GM23338 (cell line): Measurements from ENCODE around the gene TESK2.

ENCODE experiments used
- CREB1 ChIP-seq: fragments of 250-450 bp; sonication (Bioruptor Pico); IDR thresholded peaks from 2 replicates; pipeline ENCODE4 v1.5.0; 2020; ENCODE audit warnings: low read depth, mild to moderate bottlenecking, moderate library complexity
- CTCF ChIP-seq, 2 experiments: fragments of 200-600 bp in 1 of 2; sonication (generic) in 1 of 2; conservative IDR thresholded peaks; 2 replicates each; pipeline versions ENCODE4 v1.5.1 to v1.6.1; 2016 to 2017; ENCODE audit warnings: antibody characterized with exemption in 2 of 2, low read depth in 2 of 2, mild to moderate bottlenecking in 2 of 2, moderate library complexity in 1 of 2
- EZH2 ChIP-seq: fragments of 200-600 bp; sonication (generic); IDR thresholded peaks from one replicate; pipeline ENCODE4 v1.8.0; 2017; ENCODE audit warnings: antibody characterized with exemption, mild to moderate bottlenecking, low read depth; ENCODE audit not compliant: unreplicated experiment
- EZH2phosphoT487 ChIP-seq: fragments of 200-600 bp; sonication (generic); IDR thresholded peaks from one replicate; pipeline ENCODE4 v1.8.1; 2018; ENCODE audit warnings: antibody characterized with exemption; ENCODE audit not compliant: unreplicated experiment
- JUNB ChIP-seq: IDR thresholded peaks from one replicate; pipeline ENCODE4 v1.6.1; 2016; ENCODE audit warnings: antibody characterized with exemption; ENCODE audit not compliant: unreplicated experiment
- NANOG ChIP-seq: IDR thresholded peaks from 2 replicates; pipeline ENCODE4 v1.6.1; 2016; ENCODE audit warnings: antibody characterized with exemption, borderline replicate concordance
- POLR2AphosphoS5 ChIP-seq: IDR thresholded peaks from 2 replicates; pipeline ENCODE4 v1.6.1; 2016; ENCODE audit warnings: antibody characterized with exemption, low read depth
- REST ChIP-seq: IDR thresholded peaks from one replicate; pipeline ENCODE4 v1.6.1; 2018; ENCODE audit warnings: antibody characterized with exemption; ENCODE audit not compliant: unreplicated experiment
- STAT1 ChIP-seq: IDR thresholded peaks from one replicate; pipeline ENCODE4 v1.6.1; 2016; ENCODE audit warnings: antibody characterized with exemption; ENCODE audit not compliant: unreplicated experiment
- ZNF114 ChIP-seq: fragments of 250-450 bp; sonication (Bioruptor Pico); IDR thresholded peaks from 2 replicates; pipeline ENCODE4 v1.5.0; 2020; ENCODE audit warnings: mild to moderate bottlenecking, moderate library complexity
- ZNF331 ChIP-seq: fragments of 250-450 bp; sonication (Bioruptor Pico); IDR thresholded peaks from 2 replicates; pipeline ENCODE4 v1.5.0; 2020; ENCODE audit warnings: low read depth, mild to moderate bottlenecking, moderate library complexity
- ZNF462 ChIP-seq: fragments of 250-450 bp; sonication (Bioruptor Pico); IDR thresholded peaks from 2 replicates; pipeline ENCODE4 v1.5.0; 2020; ENCODE audit warnings: mild to moderate bottlenecking, moderate library complexity

GRCh38 chr1:45405636-45406035 is 85.3 kb downstream of the TESK2 start:
- TF ChIP-seq REST (no peak), EZH2phosphoT487 (no peak), EZH2 (no peak), CTCF (conservative IDR thresholded peaks at IDR 0.05; ENCODE audit: low read depth in 2 of 2) (no peak), POLR2AphosphoS5 (no peak), STAT1 (no peak), NANOG (no peak), JUNB (no peak), ZNF114 (CRISPR knock-in tag) (no peak), CREB1 (CRISPR knock-in tag) (no peak), ZNF331 (CRISPR knock-in tag) (no peak), ZNF462 (CRISPR knock-in tag) (no peak)
